HEK293 (cell line): ENCODE measurements around the gene MICU1.

ENCODE experiments used
- CTCF ChIA-PET: fragments of 350-600 bp; formaldehyde crosslinking; extraction: SDS; loops from one replicate; lab custom pipeline; 2021; ENCODE audit warnings: antibody characterized with exemption; lab: Yijun Ruan, JAX
- POLR2A ChIA-PET: fragments of 300-600 bp; formaldehyde crosslinking; extraction: SDS; loops from one replicate; lab custom pipeline; 2020; ENCODE audit warnings: antibody characterized with exemption, inconsistent platforms; lab: Yijun Ruan, JAX
- H3K27ac ChIP-seq: fragments of 200-500 bp; sonication (Bioruptor generic); 2 replicates; pipeline ENCODE4 v1.5.1; 2014; ENCODE audit warnings: low read depth, low read length, control low read depth, inconsistent platforms; ENCODE audit errors: extremely low read depth
- H3K36me3 ChIP-seq, 2 experiments: fragments of 200-500 bp in 1 of 2; sonication (Bioruptor generic) in 1 of 2; 1 replicate in 1 of 2; 2 replicates in 1 of 2; pipeline ENCODE4 v1.5.1; 2014 to 2017; ENCODE audit warnings: inconsistent platforms in 2 of 2, low read length in 2 of 2; ENCODE audit not compliant: control insufficient read depth in 2 of 2, insufficient read depth in 1 of 2
- H3K4me1 ChIP-seq: fragments of 200-500 bp; sonication (Bioruptor generic); 2 replicates; pipeline ENCODE4 v1.5.1; 2014; ENCODE audit warnings: mild to moderate bottlenecking, low read length, inconsistent platforms; ENCODE audit not compliant: control insufficient read depth, insufficient read depth
- H3K4me3 ChIP-seq: 2 replicates; pipeline ENCODE4 v1.5.1; 2011; ENCODE audit warnings: low read depth, mild to moderate bottlenecking, control low read depth, low read length, moderate library complexity
- H3K9me3 ChIP-seq: fragments of 200-500 bp; sonication (Bioruptor generic); 2 replicates; pipeline ENCODE4 v1.5.1; 2014; ENCODE audit warnings: low read depth, low read length, inconsistent platforms; ENCODE audit not compliant: control insufficient read depth, insufficient read depth
- CTCF ChIP-seq: fragments of 450-650 bp; formaldehyde crosslinking; IDR thresholded peaks from 2 replicates; pipeline ENCODE4 v1.5.1; 2016; ENCODE audit warnings: missing biosample characterization, missing genetic modification characterization
- GLIS2 ChIP-seq: fragments of 450-650 bp; formaldehyde crosslinking; IDR thresholded peaks from 2 replicates; pipeline ENCODE4 v1.5.1; 2016; ENCODE audit warnings: missing biosample characterization, missing genetic modification characterization
- KLF10 ChIP-seq: fragments of 450-650 bp; IDR thresholded peaks from 2 replicates; pipeline ENCODE4 v1.5.1; 2018; ENCODE audit warnings: missing biosample characterization, mild to moderate bottlenecking, missing genetic modification characterization
- KLF17 ChIP-seq: fragments of 450-650 bp; formaldehyde crosslinking; IDR thresholded peaks from 2 replicates; pipeline ENCODE4 v1.5.1; 2016; ENCODE audit warnings: missing biosample characterization, missing genetic modification characterization
- KLF7 ChIP-seq: fragments of 450-650 bp; formaldehyde crosslinking; IDR thresholded peaks from 2 replicates; pipeline ENCODE4 v1.5.1; 2016; ENCODE audit warnings: missing biosample characterization, missing genetic modification characterization, borderline replicate concordance
- OSR2 ChIP-seq: fragments of 450-650 bp; formaldehyde crosslinking; IDR thresholded peaks from 2 replicates; pipeline ENCODE4 v1.5.1; 2016; ENCODE audit warnings: missing biosample characterization, missing genetic modification characterization
- PATZ1 ChIP-seq: fragments of 450-650 bp; formaldehyde crosslinking; IDR thresholded peaks from 2 replicates; pipeline ENCODE4 v1.5.1; 2016; ENCODE audit warnings: missing biosample characterization, missing genetic modification characterization
- PRDM6 ChIP-seq: fragments of 450-650 bp; formaldehyde crosslinking; IDR thresholded peaks from 2 replicates; pipeline ENCODE4 v1.5.1; 2017; ENCODE audit warnings: missing biosample characterization, missing genetic modification characterization
- REPIN1 ChIP-seq: fragments of 450-650 bp; formaldehyde crosslinking; IDR thresholded peaks from 2 replicates; pipeline ENCODE4 v1.5.1; 2017; ENCODE audit warnings: missing biosample characterization, missing genetic modification characterization, low read depth
- SCRT1 ChIP-seq: fragments of 450-650 bp; formaldehyde crosslinking; IDR thresholded peaks from 2 replicates; pipeline ENCODE4 v1.5.1; 2016; ENCODE audit warnings: missing biosample characterization, missing genetic modification characterization, borderline replicate concordance
- SETDB1 ChIP-seq: IDR thresholded peaks from one replicate; pipeline ENCODE4 v1.6.1; 2017; ENCODE audit warnings: mild to moderate bottlenecking, low read length, moderate library complexity, mixed read lengths; ENCODE audit not compliant: insufficient read length
- ZBTB17 ChIP-seq: fragments of 450-650 bp; formaldehyde crosslinking; IDR thresholded peaks from 2 replicates; pipeline ENCODE4 v1.5.1; 2016; ENCODE audit warnings: missing biosample characterization, missing genetic modification characterization
- ZBTB26 ChIP-seq: fragments of 450-650 bp; formaldehyde crosslinking; optimal IDR thresholded peaks from 2 replicates; pipeline ENCODE3; 2016; ENCODE audit warnings: missing biosample characterization, mild to moderate bottlenecking, missing genetic modification characterization
- ZNF2 ChIP-seq: fragments of 450-650 bp; formaldehyde crosslinking; IDR thresholded peaks from 2 replicates; pipeline ENCODE4 v1.5.1; 2016; ENCODE audit warnings: missing biosample characterization, missing genetic modification characterization
- ZNF311 ChIP-seq: fragments of 450-650 bp; formaldehyde crosslinking; IDR thresholded peaks from 2 replicates; pipeline ENCODE4 v1.5.1; 2017; ENCODE audit warnings: missing biosample characterization, missing genetic modification characterization, borderline replicate concordance
- ZNF341 ChIP-seq: fragments of 450-650 bp; formaldehyde crosslinking; IDR thresholded peaks from 2 replicates; pipeline ENCODE4; 2016; ENCODE audit warnings: low read depth, missing biosample characterization, missing genetic modification characterization
- ZNF391 ChIP-seq: fragments of 450-650 bp; formaldehyde crosslinking; IDR thresholded peaks from 2 replicates; pipeline ENCODE4 v1.5.1; 2016; ENCODE audit warnings: low read depth, missing biosample characterization, missing genetic modification characterization, borderline replicate concordance
- ZNF48 ChIP-seq: fragments of 450-650 bp; formaldehyde crosslinking; IDR thresholded peaks from 2 replicates; pipeline ENCODE4 v1.5.1; 2016; ENCODE audit warnings: missing biosample characterization, missing genetic modification characterization
- ZNF561 ChIP-seq: fragments of 450-650 bp; IDR thresholded peaks from 2 replicates; pipeline ENCODE4 v1.5.1; 2018; ENCODE audit warnings: missing biosample characterization, missing genetic modification characterization, borderline replicate concordance
- ZNF610 ChIP-seq: fragments of 450-650 bp; formaldehyde crosslinking; IDR thresholded peaks from 2 replicates; pipeline ENCODE4 v1.5.1; 2016; ENCODE audit warnings: missing biosample characterization, missing genetic modification characterization, borderline replicate concordance
- ZNF654 ChIP-seq: fragments of 450-650 bp; formaldehyde crosslinking; IDR thresholded peaks from 2 replicates; pipeline ENCODE4 v1.5.1; 2016; ENCODE audit warnings: low read depth, missing biosample characterization, missing genetic modification characterization
- ZNF660 ChIP-seq: fragments of 450-650 bp; IDR thresholded peaks from 2 replicates; pipeline ENCODE4 v1.5.1; 2018; ENCODE audit warnings: missing biosample characterization, mild to moderate bottlenecking, missing genetic modification characterization
- ZNF664 ChIP-seq: fragments of 450-650 bp; formaldehyde crosslinking; IDR thresholded peaks from 2 replicates; pipeline ENCODE4 v1.5.1; 2016; ENCODE audit warnings: missing biosample characterization, missing genetic modification characterization
- ZNF76 ChIP-seq: fragments of 450-650 bp; formaldehyde crosslinking; IDR thresholded peaks from 2 replicates; pipeline ENCODE4; 2016; ENCODE audit warnings: low read depth, missing biosample characterization, missing genetic modification characterization, borderline replicate concordance
- ZSCAN23 ChIP-seq: fragments of 450-650 bp; formaldehyde crosslinking; IDR thresholded peaks from 2 replicates; pipeline ENCODE4 v1.5.1; 2016; ENCODE audit warnings: missing biosample characterization, missing genetic modification characterization
- ZSCAN30 ChIP-seq: fragments of 450-650 bp; IDR thresholded peaks from 2 replicates; pipeline ENCODE4 v1.5.1; 2018; ENCODE audit warnings: missing biosample characterization, mild to moderate bottlenecking, missing genetic modification characterization, moderate library complexity

MICU1 gene

GRCh38 chr10:72340510-72341261, 285.2 kb downstream of the MICU1 start:
- H3K27ac ChIP-seq, result no peak overlapping the region
- no peak overlapping the region for H3K4me3 ChIP-seq
- H3K9me3 ChIP-seq, result no peaks in the 10 kb centered on the region
- H3K36me3 ChIP-seq, result peaks cover 21 to 70% of the 10 kb centered on the region in 2 experiments; a peak in 2 of 3 replicates
- H3K4me1 ChIP-seq, result peaks cover 2% of the 10 kb centered on the region; the same call in 1 of the 2 replicates
- CTCF ChIA-PET, result interaction anchor here (0.6 to 5.3 kb wide), 15 partner anchors 9 to 723 kb away, joined by 3 to 31 read pairs (median 3); no protein-coding TSS in a partner anchor
- POLR2A ChIA-PET, result no interaction called here
- TF ChIP-seq SETDB1 (no peak), KLF17 (0 out of 2 replicates have a peak, but pooled peaks have one; percentile 25), PATZ1 (tag by site-specific recombination) (peak; percentile 68), ZNF660 (tag by site-specific recombination) (peak; percentile 83), OSR2 (tag by site-specific recombination) (no peak), ZSCAN23 (tag by site-specific recombination) (no peak), ZNF561 (0 out of 2 replicates have a peak, but pooled peaks have one; percentile 54), ZNF391 (no peak), ZNF76 (tag by site-specific recombination) (0 out of 2 replicates have a peak, but pooled peaks have one; percentile 18), KLF7 (tag by site-specific recombination) (no peak), ZNF2 (tag by site-specific recombination) (0 out of 2 replicates have a peak, but pooled peaks have one; percentile 51), ZNF48 (tag by site-specific recombination) (no peak), ZNF654 (tag by site-specific recombination) (peak; percentile 52), ZNF610 (tag by site-specific recombination) (peak; percentile 63; the same call in 1 of the 2 replicates), ZNF664 (tag by site-specific recombination) (0 out of 2 replicates have a peak, but pooled peaks have one; percentile 2), ZNF311 (tag by site-specific recombination) (no peak), CTCF (peak; percentile 92), SCRT1 (no peak), GLIS2 (tag by site-specific recombination) (peak; percentile 36; the same call in 1 of the 2 replicates), ZBTB17 (peak; percentile 44; the same call in 1 of the 2 replicates), PRDM6 (no peak), ZSCAN30 (peak; percentile 83; the same call in 1 of the 2 replicates), KLF10 (tag by site-specific recombination) (no peak), ZBTB26 (tag by site-specific recombination) (peak; percentile 42), REPIN1 (tag by site-specific recombination) (0 out of 2 replicates have a peak, but pooled peaks have one; percentile 47), ZNF341 (tag by site-specific recombination) (peak; percentile 65)
